PC-9 (cell line): ENCODE data around the gene NDUFB11. TPM values are rescaled to one million over a fixed set of nuclear protein-coding genes. Genes with fewer than 3 reads are reported as not detected.
A peak's percentile ranks its signal among the peaks of the same experiment; 100 is the strongest.

Experiments used
- BruUV-seq: library from RNA; stranded (reverse); fragments of 400-500 nt; replicated peaks from 2 replicates; lab custom pipeline; 2021; lab: Mats Ljungman, UMichigan
- CTCF ChIA-PET: fragments of 300-600 bp; sonication (Branson Sonifier 250); formaldehyde crosslinking; loops from one replicate; lab custom pipeline; 2022; ENCODE audit warnings: antibody characterized with exemption; lab: Charles Lee
- POLR2A ChIA-PET: fragments of 300-600 bp; sonication (Branson Sonifier 250); formaldehyde crosslinking; loops from one replicate; lab custom pipeline; 2022; ENCODE audit warnings: antibody characterized with exemption; ENCODE audit not compliant: unreplicated experiment; lab: Charles Lee
- DNase-seq, 2 experiments: peaks; one replicate each; pipeline versions ENCODE4 v3.0.0 to v3.0.0-alpha.2; 2015 to 2022; ENCODE audit warnings: mixed read lengths in 1 of 2
- H2AFZ ChIP-seq: fragments of 200-600 bp; sonication (generic); 2 replicates; pipeline ENCODE4 v1.8.1; 2017; ENCODE audit warnings: antibody characterized with exemption
- H3F3A ChIP-seq: fragments of 200-600 bp; sonication (generic); 2 replicates; pipeline ENCODE4 v1.8.1; 2017; ENCODE audit warnings: antibody characterized with exemption, mild to moderate bottlenecking, low read depth; ENCODE audit not compliant: insufficient read depth
- H3K27ac ChIP-seq: fragments of 200-600 bp; sonication (generic); 2 replicates; pipeline ENCODE4 v1.6.1; 2016; ENCODE audit warnings: mixed run types
- H3K27me3 ChIP-seq: fragments of 200-600 bp; sonication (generic); 2 replicates; pipeline ENCODE4 v1.6.1; 2016; ENCODE audit warnings: low read depth, mixed run types; ENCODE audit not compliant: insufficient read depth
- H3K36me3 ChIP-seq: fragments of 200-600 bp; sonication (generic); 2 replicates; pipeline ENCODE4 v1.6.1; 2016; ENCODE audit warnings: low read depth, mixed run types
- H3K4me1 ChIP-seq: fragments of 200-600 bp; sonication (generic); replicated peaks from 2 replicates; pipeline ENCODE4 v1.6.1; 2016; ENCODE audit warnings: mixed run types; ENCODE audit not compliant: insufficient read depth
- H3K4me2 ChIP-seq: fragments of 200-600 bp; sonication (generic); 2 replicates; pipeline ENCODE4 v1.6.1; 2017; ENCODE audit warnings: mixed run types
- H3K4me3 ChIP-seq: fragments of 200-600 bp; sonication (generic); 2 replicates; pipeline ENCODE4 v1.6.1; 2016; ENCODE audit warnings: mixed run types
- H3K79me2 ChIP-seq: fragments of 200-600 bp; sonication (generic); 2 replicates; pipeline ENCODE4 v1.6.1; 2017; ENCODE audit warnings: low read depth, mixed run types
- H3K9me2 ChIP-seq: fragments of 200-600 bp; sonication (generic); 2 replicates; pipeline ENCODE4 v1.8.1; 2017; ENCODE audit warnings: mild to moderate bottlenecking; ENCODE audit not compliant: insufficient read depth
- H3K9me3 ChIP-seq: fragments of 200-600 bp; sonication (generic); 2 replicates; pipeline ENCODE4 v1.8.1; 2016; ENCODE audit warnings: low read depth; ENCODE audit not compliant: insufficient read depth
- H4K20me1 ChIP-seq: fragments of 200-600 bp; sonication (generic); 2 replicates; pipeline ENCODE4 v1.8.1; 2017; ENCODE audit not compliant: insufficient read depth
- EZH2 ChIP-seq: fragments of 200-600 bp; sonication (generic); IDR thresholded peaks from 2 replicates; pipeline ENCODE4 v1.8.0; 2017; ENCODE audit warnings: antibody characterized with exemption, low read depth
- intact Hi-C: fragments of 100-400 bp; cut with micrococcal nuclease; formaldehyde crosslinking; loops from one replicate; pipeline ENCODE4 v1.10.0; 2022; ENCODE audit not compliant: unreplicated experiment
- total RNA-seq: library from RNA; stranded (reverse); gene quantifications from 2 replicates; pipeline ENCODE4 v1.2.3, GENCODE V29; 2021
- TF ChIP-seq, protein P1 (sequence below): fragments of 200-600 bp; sonication (generic); conservative IDR thresholded peaks from 2 replicates; pipeline ENCODE4 v1.6.1; 2017; ENCODE audit warnings: mixed run types, antibody characterized with exemption, mild to moderate bottlenecking, moderate library complexity

Gene NDUFB11
- total RNA-seq, 1 experiment from 2014 or later = 58.2 TPM

- no peak for DNase-seq
- ChIA-PET CTCF (no interaction called here), POLR2A (no interaction called here)
- Histone ChIP-seq H3K9me2 (no peaks in the 10 kb centered on the region), H3K27me3 (no peaks in the 10 kb centered on the region), H3K4me1 (no peaks in the 10 kb centered on the region), H2AFZ (no peak overlapping the region), H3K9me3 (no peaks in the 10 kb centered on the region), H3K4me3 (no peak overlapping the region), H3K79me2 (peaks cover 46% of the 10 kb centered on the region), H3K4me2 (no peak overlapping the region), H4K20me1 (peaks cover 5% of the 10 kb centered on the region; the same call in 1 of the 2 replicates), H3F3A (no peaks in the 10 kb centered on the region), H3K36me3 (no peaks in the 10 kb centered on the region), H3K27ac (no peak overlapping the region)
- intact Hi-C loops = no loop called here
- BruUV-seq = no TSS peak
- TF ChIP-seq, protein P1, sequence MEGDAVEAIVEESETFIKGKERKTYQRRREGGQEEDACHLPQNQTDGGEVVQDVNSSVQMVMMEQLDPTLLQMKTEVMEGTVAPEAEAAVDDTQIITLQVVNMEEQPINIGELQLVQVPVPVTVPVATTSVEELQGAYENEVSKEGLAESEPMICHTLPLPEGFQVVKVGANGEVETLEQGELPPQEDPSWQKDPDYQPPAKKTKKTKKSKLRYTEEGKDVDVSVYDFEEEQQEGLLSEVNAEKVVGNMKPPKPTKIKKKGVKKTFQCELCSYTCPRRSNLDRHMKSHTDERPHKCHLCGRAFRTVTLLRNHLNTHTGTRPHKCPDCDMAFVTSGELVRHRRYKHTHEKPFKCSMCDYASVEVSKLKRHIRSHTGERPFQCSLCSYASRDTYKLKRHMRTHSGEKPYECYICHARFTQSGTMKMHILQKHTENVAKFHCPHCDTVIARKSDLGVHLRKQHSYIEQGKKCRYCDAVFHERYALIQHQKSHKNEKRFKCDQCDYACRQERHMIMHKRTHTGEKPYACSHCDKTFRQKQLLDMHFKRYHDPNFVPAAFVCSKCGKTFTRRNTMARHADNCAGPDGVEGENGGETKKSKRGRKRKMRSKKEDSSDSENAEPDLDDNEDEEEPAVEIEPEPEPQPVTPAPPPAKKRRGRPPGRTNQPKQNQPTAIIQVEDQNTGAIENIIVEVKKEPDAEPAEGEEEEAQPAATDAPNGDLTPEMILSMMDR = no peak
- TF ChIP-seq EZH2 = no peak
Measured at GRCh38 chrX:47148946-47149345, 4.4 kb upstream of the NDUFB11 start.

DNA sequence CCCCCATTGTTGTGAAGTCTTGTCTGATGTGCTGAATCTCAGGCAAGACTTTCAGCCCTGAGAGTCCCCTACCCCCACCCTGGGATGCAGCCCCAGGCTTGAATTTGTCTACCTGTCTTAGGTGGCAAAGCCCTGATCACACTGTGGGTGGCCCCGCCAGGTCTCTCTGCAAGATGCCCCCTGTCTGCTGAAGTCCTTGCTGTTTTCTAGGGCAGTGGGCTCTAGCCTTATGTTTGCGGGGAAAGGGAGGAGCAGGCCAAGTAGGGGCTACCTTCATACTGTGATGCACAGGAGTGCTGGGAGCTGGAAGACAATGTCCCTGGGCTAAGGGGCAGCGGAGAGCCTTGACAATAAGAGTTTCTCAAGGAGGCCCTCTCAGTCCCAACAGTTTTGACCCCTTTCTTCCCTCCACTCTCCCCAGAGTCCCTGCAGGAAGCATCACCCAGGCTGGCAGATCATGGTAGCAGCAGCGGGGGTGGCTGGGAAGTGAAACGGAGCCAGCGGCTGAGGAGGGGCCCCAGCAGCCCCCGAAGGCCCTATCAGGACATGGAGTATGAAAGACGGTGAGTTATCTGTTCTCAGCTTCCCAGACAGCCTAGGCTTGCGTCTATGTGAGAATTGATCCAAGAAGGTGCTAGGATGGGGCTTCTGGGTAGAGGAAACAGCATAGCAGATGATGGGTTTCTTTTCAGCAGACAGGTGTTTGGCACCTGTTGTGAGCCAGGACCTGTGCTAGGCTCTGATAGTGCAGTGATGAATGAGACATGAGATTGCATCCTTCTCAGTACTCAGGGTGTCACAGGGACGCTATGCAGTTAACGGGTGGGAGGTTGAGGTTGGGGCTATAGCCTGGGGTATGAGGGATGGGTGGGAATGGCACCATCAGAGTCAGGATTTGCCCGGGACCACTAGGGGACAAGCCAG, 2.7 kb upstream of the NDUFB11 start:
- H3K79me2 ChIP-seq = peaks cover 53% of the 10 kb centered on the region
- BruUV-seq = no TSS peak
- H3K4me1 ChIP-seq = no peaks in the 10 kb centered on the region
- no peaks in the 10 kb centered on the region for H3K27me3 ChIP-seq
- no peaks in the 10 kb centered on the region for H3K36me3 ChIP-seq
- no peak for DNase-seq
- TF ChIP-seq, protein P1 = no peak
- no peak for TF ChIP-seq EZH2
- H3K4me2 ChIP-seq = peak overlapping the region; percentile 68
- intact Hi-C loops = no loop called here
- H3K4me3 ChIP-seq = peak overlapping the region; percentile 57; the same call in 1 of the 2 replicates
- H4K20me1 ChIP-seq = peaks cover 5% of the 10 kb centered on the region; the same call in 1 of the 2 replicates
- H3K9me3 ChIP-seq = no peaks in the 10 kb centered on the region
- no peaks in the 10 kb centered on the region for H3F3A ChIP-seq
- H2AFZ ChIP-seq = no peak overlapping the region
- no peak overlapping the region for H3K27ac ChIP-seq
- CTCF ChIA-PET = no interaction called here
- POLR2A ChIA-PET = no interaction called here
- no peaks in the 10 kb centered on the region for H3K9me2 ChIP-seq

GRCh38 chrX:47146121-47146935, 1.8 kb upstream of the NDUFB11 start:
- H3K27ac ChIP-seq = no peak overlapping the region
- BruUV-seq = TSS peak; percentile 53
- H2AFZ ChIP-seq = no peak overlapping the region
- H3F3A ChIP-seq = no peaks in the 10 kb centered on the region
- POLR2A ChIA-PET = no interaction called here
- no peaks in the 10 kb centered on the region for H3K4me1 ChIP-seq
- no peaks in the 10 kb centered on the region for H3K36me3 ChIP-seq
- H3K4me3 ChIP-seq = peak overlapping the region; percentile 57; the same call in 1 of the 2 replicates
- CTCF ChIA-PET = no interaction called here
- H3K9me3 ChIP-seq = no peaks in the 10 kb centered on the region
- peak overlapping the region; percentile 68 for H3K4me2 ChIP-seq
- intact Hi-C loops = no loop called here
- H4K20me1 ChIP-seq = peaks cover 5% of the 10 kb centered on the region; the same call in 1 of the 2 replicates
- no peak for DNase-seq
- H3K9me2 ChIP-seq = no peaks in the 10 kb centered on the region
- no peak for TF ChIP-seq EZH2
- TF ChIP-seq, protein P1 = no peak
- H3K79me2 ChIP-seq = peaks cover 50% of the 10 kb centered on the region
- no peaks in the 10 kb centered on the region for H3K27me3 ChIP-seq
